Measurements from ENCODE around the gene POMGNT1.
A peak's percentile ranks its signal among the peaks of the same experiment; 100 is the strongest.

DNA sequence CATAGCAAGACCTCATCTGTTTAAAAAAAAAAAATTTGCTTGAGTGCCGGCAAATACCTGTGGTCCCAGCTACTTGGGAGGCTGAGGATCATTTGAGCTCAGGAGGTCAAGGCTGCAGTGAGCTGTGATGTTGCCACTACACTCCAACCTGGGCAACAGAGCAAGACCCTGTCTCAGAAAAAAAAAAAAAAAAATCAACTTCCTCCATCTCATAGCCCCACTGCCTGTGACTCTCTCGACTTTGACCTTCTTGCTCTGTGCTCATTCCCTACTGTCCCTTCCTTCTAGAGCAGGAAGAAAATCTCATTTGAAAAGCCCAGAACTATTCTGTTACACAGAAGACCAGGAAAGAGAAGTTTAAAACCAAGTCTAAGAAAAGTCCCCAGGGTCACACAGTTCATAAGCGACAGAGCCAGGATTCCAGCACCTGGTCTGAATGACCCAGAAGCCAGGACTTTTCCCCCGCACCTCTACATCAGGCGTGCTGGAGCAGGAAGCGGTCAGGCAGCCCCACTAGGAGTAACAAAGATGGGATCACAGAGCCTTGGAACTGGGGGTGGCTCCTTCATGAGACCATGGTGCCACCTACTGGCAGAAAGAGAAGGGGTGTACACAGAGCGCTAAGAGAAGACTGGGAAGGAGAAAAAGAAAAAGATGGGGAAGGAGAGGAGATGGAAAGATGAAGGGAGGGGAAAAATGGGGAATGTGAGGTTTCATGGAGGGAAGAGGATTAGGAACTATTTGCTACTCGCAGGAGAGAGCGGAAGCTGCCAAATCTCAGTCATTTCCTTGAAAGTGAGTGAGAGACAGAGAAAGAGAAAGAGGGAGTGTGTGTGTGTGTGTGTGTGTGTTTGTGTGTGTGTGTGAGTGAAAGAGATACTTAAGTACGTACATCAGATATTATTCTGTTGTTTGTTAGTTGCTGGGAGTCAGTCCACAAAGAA is 18.8 kb downstream of the POMGNT1 start:
- TF ChIP-seq POLR2AphosphoS5 (IDR thresholded peaks at IDR 0.05): peak in 2 of 3 donors; percentile 38 to 53
- TF ChIP-seq, protein P1, sequence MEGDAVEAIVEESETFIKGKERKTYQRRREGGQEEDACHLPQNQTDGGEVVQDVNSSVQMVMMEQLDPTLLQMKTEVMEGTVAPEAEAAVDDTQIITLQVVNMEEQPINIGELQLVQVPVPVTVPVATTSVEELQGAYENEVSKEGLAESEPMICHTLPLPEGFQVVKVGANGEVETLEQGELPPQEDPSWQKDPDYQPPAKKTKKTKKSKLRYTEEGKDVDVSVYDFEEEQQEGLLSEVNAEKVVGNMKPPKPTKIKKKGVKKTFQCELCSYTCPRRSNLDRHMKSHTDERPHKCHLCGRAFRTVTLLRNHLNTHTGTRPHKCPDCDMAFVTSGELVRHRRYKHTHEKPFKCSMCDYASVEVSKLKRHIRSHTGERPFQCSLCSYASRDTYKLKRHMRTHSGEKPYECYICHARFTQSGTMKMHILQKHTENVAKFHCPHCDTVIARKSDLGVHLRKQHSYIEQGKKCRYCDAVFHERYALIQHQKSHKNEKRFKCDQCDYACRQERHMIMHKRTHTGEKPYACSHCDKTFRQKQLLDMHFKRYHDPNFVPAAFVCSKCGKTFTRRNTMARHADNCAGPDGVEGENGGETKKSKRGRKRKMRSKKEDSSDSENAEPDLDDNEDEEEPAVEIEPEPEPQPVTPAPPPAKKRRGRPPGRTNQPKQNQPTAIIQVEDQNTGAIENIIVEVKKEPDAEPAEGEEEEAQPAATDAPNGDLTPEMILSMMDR (IDR thresholded peaks at IDR 0.05 in 8 of 11, conservative IDR thresholded peaks at IDR 0.05 in 3 of 11): peak; percentile 81 to 99 (median 89)
- TF ChIP-seq POLR2A (IDR thresholded peaks at IDR 0.05): no peak
